ENCODE data around the gene CSRP2.

GRCh38 chr12:76855271-76855670, 23.5 kb downstream of the CSRP2 start:
- TF ChIP-seq POLR2A (IDR thresholded peaks at IDR 0.05): no peak
- TF ChIP-seq, protein P1, sequence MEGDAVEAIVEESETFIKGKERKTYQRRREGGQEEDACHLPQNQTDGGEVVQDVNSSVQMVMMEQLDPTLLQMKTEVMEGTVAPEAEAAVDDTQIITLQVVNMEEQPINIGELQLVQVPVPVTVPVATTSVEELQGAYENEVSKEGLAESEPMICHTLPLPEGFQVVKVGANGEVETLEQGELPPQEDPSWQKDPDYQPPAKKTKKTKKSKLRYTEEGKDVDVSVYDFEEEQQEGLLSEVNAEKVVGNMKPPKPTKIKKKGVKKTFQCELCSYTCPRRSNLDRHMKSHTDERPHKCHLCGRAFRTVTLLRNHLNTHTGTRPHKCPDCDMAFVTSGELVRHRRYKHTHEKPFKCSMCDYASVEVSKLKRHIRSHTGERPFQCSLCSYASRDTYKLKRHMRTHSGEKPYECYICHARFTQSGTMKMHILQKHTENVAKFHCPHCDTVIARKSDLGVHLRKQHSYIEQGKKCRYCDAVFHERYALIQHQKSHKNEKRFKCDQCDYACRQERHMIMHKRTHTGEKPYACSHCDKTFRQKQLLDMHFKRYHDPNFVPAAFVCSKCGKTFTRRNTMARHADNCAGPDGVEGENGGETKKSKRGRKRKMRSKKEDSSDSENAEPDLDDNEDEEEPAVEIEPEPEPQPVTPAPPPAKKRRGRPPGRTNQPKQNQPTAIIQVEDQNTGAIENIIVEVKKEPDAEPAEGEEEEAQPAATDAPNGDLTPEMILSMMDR (IDR thresholded peaks at IDR 0.05): no peak

All from body of pancreas (tissue), 4 donors.